Heart left ventricle (tissue), 16 donors: Measurements from ENCODE around the gene TPPP2. TPM values are rescaled to one million over a fixed set of nuclear protein-coding genes. Genes with fewer than 3 reads are reported as not detected.
"Not testable (repeated sequence)": the region's sequence is repeated elsewhere in the genome, so short reads cannot be mapped to it uniquely, and the experiment has no call there.

Source experiments
- ATAC-seq, 4 donors: fragments of 200-7000 bp; cut with Tn5 transposase; one replicate each; pipeline ENCODE4 v1.9.1; 2020 to 2022; ENCODE audit warnings: moderate library complexity in 4 of 4, mild to moderate bottlenecking in 3 of 4, moderate number of reproducible peaks in 1 of 4
- DNase-seq, 5 donors: peaks; one replicate each; pipeline ENCODE4 v3.0.0-alpha.2; 2020
- H3K27ac ChIP-seq, 12 donors: fragments of 200-600 bp; sonication (generic) in 4 of 12; one replicate each; pipeline versions ENCODE4 v1.5.0 to v1.8.0; 2016 to 2022; ENCODE audit warnings: mild to moderate bottlenecking in 2 of 12
- H3K27me3 ChIP-seq, 9 donors: fragments of 200-600 bp; sonication (generic) in 2 of 9; one replicate each; pipeline versions ENCODE4 v1.5.1 to v1.8.0; 2016 to 2022; ENCODE audit warnings: mild to moderate bottlenecking in 3 of 9
- H3K36me3 ChIP-seq, 9 donors: fragments of 200-600 bp; sonication (generic) in 2 of 9; one replicate each; pipeline versions ENCODE4 v1.5.0 to v1.8.0; 2018 to 2022; ENCODE audit warnings: mild to moderate bottlenecking in 2 of 9
- H3K4me1 ChIP-seq, 12 donors: fragments of 200-600 bp; sonication (generic) in 4 of 12; one replicate each; pipeline versions ENCODE4 v1.5.0 to v1.8.0; 2016 to 2022; ENCODE audit warnings: mild to moderate bottlenecking in 3 of 12
- H3K4me3 ChIP-seq, 12 donors: fragments of 200-600 bp; sonication (generic) in 4 of 12; one replicate each; pipeline versions ENCODE4 v1.5.0 to v1.8.0; 2017 to 2022; ENCODE audit warnings: mild to moderate bottlenecking in 9 of 12, moderate library complexity in 4 of 12
- H3K9me3 ChIP-seq, 12 donors: fragments of 200-600 bp; sonication (generic) in 4 of 12; one replicate each; pipeline versions ENCODE4 v1.5.0 to v1.8.0; 2016 to 2022; ENCODE audit warnings: mild to moderate bottlenecking in 1 of 12
- POLR2A ChIP-seq, 2 donors: fragments of 450-650 bp; IDR thresholded peaks; one replicate each; pipeline ENCODE4 v1.6.1; 2017; ENCODE audit warnings: antibody characterized with exemption in 2 of 2, mild to moderate bottlenecking in 2 of 2, moderate library complexity in 2 of 2
- WGBS, 4 donors: extraction: QIAGEN DNeasy Blood & Tissue Kit in 2 of 4; methylation state at CpG; one replicate each; pipeline versions ENCODE4 v1.1.5 to v1.1.7; 2013 to 2018; 5-methylcytosine and 5-hydroxymethylcytosine counted together
- intact Hi-C, 10 donors: fragments of 100-400 bp; cut with DNase I; formaldehyde crosslinking; loops; one replicate each; pipeline versions ENCODE4 v1.11.1 to v1.14.2; 2022
- polyA plus RNA-seq, 2 donors: library from polyadenylated mRNA; stranded (reverse); fragments of 200-250 nt; gene quantifications; one replicate each; pipeline ENCODE4 v1.2.3, GENCODE V29; 2013
- total RNA-seq, 9 donors: library from RNA; depleted of rRNA in 2 of 9; stranded (reverse); fragments of >200 nt in 2 of 9; fragmentation: NEBNext Ultra II Directional in 3 of 9; extraction: Animal tissue kit (Norgen Biotek cat#: 25700) in 3 of 9; gene quantifications; one replicate each; pipeline versions ENCODE4 v1.1.0 to v1.2.4, GENCODE V29; 2016 to 2023
- TF ChIP-seq, protein P1 (sequence below), 12 donors: fragments of 200-600 bp; sonication (generic) in 4 of 12; IDR thresholded peaks; one replicate each; pipeline versions ENCODE4 v1.5.0 to v1.8.0; 2018 to 2022; ENCODE audit warnings: antibody characterized with exemption in 12 of 12, mild to moderate bottlenecking in 5 of 12
- donor health status: ischemic (EF 13 %, LVEDD 7.1; RV severe dilation, severe dysfunction).
- donor health status: healthy with polysubstance abuse.
- donor health status: DM: no; HTN: yes; CAD: no.
- donor health status: DM: no; HTN: no; CAD: no.
- donor health status: ischemic (EF 25% LVEDD 6.9; RV normal size, moderate dysfunction).
- donor health status: ischemic (EF 25% LVEDD 5.7; RV mildly dilated, moderate dysfunction).
- donor health status: healthy.
- donor health status: DM: yes; HTN: yes; CAD: no.
- donor health status: ischemic (EF 35%, LVEDD 5.7; RV mildly dilated, moderate dysfunction).
- donor health status: nonischemic (EF 11% LVEDD 7.7; RV severe dilation, severe dysfunction).
- donor health status: DM: yes; HTN: yes; CAD: no.
- donor health status: PGD.
- donor health status: ischemic (EF 29% LVEDD 5.4; RV normal size, mild dysfunction).
- donor health status: nonischemic (EF 23%, LVEDD 6.1; RV moderate dilation, normal function).

Gene TPPP2
- total and polyA plus RNA-seq, 11 donors, result 0.54 to 2.8 (median 0.96) TPM; not detected in 2

DNA sequence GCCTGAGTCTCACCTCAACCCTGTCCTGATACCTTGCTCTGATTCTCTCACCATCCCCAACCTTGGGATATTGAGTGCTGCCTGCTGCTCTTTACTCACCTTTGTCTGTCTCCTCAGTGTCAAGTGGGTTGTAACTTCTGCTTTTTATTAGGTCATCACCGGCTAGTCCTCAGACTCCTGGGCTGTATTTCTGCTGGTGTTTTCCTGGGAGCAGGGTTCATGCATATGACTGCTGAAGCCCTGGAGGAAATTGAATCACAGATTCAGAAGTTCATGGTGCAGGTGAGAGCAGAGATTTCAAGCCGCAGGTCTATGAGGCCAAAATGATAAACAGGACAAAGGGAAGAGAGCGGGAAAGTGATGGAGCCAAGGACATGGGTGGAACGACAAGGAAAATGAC lies 30.4 kb upstream of the TPPP2 start:
- Histone ChIP-seq H3K36me3 (peaks cover 0 to 34% (median 27%) of the 10 kb centered on the region in 9 donors), H3K9me3 (no peaks in the 10 kb centered on the region), H3K4me1 (peaks cover 0 to 17% (median 1%) of the 10 kb centered on the region in 12 donors), H3K27me3 (no peaks in the 10 kb centered on the region), H3K27ac (no peak overlapping the region), H3K4me3 (no peak overlapping the region)
- ATAC-seq, result no peak
- intact Hi-C loops, result no loop called here
- DNase-seq, result no peak
- TF ChIP-seq, protein P1, sequence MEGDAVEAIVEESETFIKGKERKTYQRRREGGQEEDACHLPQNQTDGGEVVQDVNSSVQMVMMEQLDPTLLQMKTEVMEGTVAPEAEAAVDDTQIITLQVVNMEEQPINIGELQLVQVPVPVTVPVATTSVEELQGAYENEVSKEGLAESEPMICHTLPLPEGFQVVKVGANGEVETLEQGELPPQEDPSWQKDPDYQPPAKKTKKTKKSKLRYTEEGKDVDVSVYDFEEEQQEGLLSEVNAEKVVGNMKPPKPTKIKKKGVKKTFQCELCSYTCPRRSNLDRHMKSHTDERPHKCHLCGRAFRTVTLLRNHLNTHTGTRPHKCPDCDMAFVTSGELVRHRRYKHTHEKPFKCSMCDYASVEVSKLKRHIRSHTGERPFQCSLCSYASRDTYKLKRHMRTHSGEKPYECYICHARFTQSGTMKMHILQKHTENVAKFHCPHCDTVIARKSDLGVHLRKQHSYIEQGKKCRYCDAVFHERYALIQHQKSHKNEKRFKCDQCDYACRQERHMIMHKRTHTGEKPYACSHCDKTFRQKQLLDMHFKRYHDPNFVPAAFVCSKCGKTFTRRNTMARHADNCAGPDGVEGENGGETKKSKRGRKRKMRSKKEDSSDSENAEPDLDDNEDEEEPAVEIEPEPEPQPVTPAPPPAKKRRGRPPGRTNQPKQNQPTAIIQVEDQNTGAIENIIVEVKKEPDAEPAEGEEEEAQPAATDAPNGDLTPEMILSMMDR (IDR thresholded peaks at IDR 0.05), result no peak
- TF ChIP-seq POLR2A (IDR thresholded peaks at IDR 0.05), result no peak
- 73 to 81% (median 77%) methylated on average over 4 of the region's 4 CpGs for WGBS, 4 donors

DNA sequence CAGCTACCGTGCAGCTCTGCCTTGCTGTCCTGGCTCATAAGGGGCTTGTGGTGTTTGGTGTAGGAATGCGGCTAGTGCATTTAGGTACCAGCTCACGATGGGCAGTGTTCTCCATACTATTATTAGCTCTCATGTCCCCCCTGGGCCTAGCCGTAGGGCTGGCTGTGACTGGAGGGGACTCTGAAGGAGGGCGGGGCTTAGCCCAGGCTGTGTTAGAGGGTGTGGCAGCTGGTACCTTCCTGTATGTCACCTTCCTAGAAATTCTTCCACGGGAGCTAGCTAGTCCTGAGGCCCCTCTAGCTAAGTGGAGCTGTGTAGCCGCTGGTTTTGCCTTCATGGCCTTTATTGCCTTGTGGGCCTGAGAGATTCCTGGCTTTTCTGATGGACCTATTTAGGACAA lies 28.8 kb upstream of the TPPP2 start:
- peaks cover 0 to 18% (median 11%) of the 10 kb centered on the region in 9 donors for H3K36me3 ChIP-seq
- TF ChIP-seq POLR2A (IDR thresholded peaks at IDR 0.05), result no peak
- TF ChIP-seq, protein P1 (IDR thresholded peaks at IDR 0.05), result no peak
- no peak for DNase-seq
- H3K9me3 ChIP-seq, result no peaks in the 10 kb centered on the region
- WGBS, 4 donors, result 52 to 67% (median 64%) methylated on average over 6 to 7 of the region's 7 CpGs
- no peak overlapping the region for H3K4me3 ChIP-seq
- H3K27me3 ChIP-seq, result no peaks in the 10 kb centered on the region
- peaks cover 0 to 17% (median 4%) of the 10 kb centered on the region in 12 donors for H3K4me1 ChIP-seq
- intact Hi-C loops, result no loop called here
- ATAC-seq, result peak in 2 of 4 donors; percentile 8 to 25
- no peak overlapping the region for H3K27ac ChIP-seq

DNA sequence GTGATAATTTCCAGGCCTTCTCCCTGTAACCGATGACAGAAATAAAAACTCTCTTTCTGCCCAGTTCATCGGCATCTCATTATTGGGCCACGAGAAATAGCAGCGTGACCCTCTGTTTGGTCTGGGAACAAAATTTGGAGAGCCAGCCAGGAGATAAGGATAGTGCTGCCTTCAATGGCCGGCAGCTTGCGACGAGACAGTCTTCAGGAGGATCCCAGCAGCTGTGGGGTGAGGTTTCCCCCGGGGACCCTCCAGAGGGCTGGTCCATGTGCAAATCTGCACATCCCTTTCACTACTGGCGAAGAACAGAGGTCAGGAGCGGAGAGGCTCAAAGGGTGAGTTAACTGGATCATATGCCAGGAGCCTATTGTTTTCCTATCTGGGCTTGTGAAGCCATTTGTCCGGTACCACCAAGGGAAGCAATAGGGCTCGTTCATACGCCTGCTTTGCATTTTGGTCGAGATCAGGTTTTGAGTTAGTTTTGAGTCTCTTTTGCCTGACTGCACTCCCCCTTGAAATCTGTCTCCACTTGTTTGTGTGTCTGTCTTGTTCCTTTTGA lies 26.1 kb upstream of the TPPP2 start:
- TF ChIP-seq, protein P1 (IDR thresholded peaks at IDR 0.05), result no peak
- no peak for TF ChIP-seq POLR2A (IDR thresholded peaks at IDR 0.05)
- Histone ChIP-seq H3K4me1 (peaks cover 0 to 17% (median 4%) of the 10 kb centered on the region in 12 donors), H3K27me3 (no peaks in the 10 kb centered on the region), H3K9me3 (no peaks in the 10 kb centered on the region), H3K4me3 (peak overlapping the region; percentile 2 to 69 (median 45)), H3K36me3 (no peaks in the 10 kb centered on the region), H3K27ac (peak overlapping the region; percentile 33 to 76 (median 62))
- intact Hi-C loops, result no loop called here
- peak; percentile 69 to 74 (median 72) for ATAC-seq
- peak in 4 of 5 donors; percentile 44 to 61 (median 46) for DNase-seq
- WGBS, 4 donors, result 48 to 71% (median 59%) methylated on average over 14 of the region's 14 CpGs

DNA sequence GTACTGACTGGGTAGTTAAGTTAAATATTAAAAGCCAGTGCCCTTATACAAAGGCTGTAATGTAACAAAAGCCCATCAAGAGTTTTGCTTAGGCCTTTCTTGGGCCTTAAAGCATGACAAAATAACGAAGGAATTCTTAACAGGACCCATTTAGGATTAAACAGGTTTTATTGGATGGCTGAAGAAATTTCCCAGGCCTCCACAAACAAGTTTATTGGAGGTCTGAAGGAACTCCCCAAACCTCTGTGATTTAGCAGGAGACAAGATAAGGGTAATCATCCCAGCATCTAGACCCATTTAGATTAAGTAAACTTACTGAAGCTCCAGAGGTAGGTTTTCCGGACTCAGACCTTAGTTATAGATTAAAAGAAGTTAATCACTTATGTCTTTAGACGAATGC lies 20.3 kb upstream of the TPPP2 start:
- H3K27me3 ChIP-seq, H3K9me3 ChIP-seq, H3K4me1 ChIP-seq, H3K4me3 ChIP-seq, ATAC-seq, DNase-seq, H3K36me3 ChIP-seq, H3K27ac ChIP-seq: not testable (repeated sequence)
- intact Hi-C loops, result loop anchor here in 6 of 10 donors (5.0 kb wide), 4 partner anchors 33 to 98 kb away; partner anchors contain the start of genes RNASE7 (in 1 of the 6) and RNASE8 (in 1 of the 6)
- WGBS, 4 donors, result 77 to 86% (median 79%) methylated on average over 3 of the region's 3 CpGs
